ENCODE data around the gene KIF23. TPM values are rescaled to one million over a fixed set of nuclear protein-coding genes. Genes with fewer than 3 reads are reported as not detected.

The KIF23 gene
- total RNA-seq, 2 donors from 2014 or later: 53.4 to 82.6 TPM

GRCh38 chr15:69434238-69434637 is 20.1 kb downstream of the KIF23 start:
- 96 to 100% methylated on average over 3 to 5 of the region's 5 CpGs for WGBS, 2 experiments (ENCODE audit: insufficient coverage in 1 of 2, insufficient read length in 1 of 2)
- TF ChIP-seq, protein P1, sequence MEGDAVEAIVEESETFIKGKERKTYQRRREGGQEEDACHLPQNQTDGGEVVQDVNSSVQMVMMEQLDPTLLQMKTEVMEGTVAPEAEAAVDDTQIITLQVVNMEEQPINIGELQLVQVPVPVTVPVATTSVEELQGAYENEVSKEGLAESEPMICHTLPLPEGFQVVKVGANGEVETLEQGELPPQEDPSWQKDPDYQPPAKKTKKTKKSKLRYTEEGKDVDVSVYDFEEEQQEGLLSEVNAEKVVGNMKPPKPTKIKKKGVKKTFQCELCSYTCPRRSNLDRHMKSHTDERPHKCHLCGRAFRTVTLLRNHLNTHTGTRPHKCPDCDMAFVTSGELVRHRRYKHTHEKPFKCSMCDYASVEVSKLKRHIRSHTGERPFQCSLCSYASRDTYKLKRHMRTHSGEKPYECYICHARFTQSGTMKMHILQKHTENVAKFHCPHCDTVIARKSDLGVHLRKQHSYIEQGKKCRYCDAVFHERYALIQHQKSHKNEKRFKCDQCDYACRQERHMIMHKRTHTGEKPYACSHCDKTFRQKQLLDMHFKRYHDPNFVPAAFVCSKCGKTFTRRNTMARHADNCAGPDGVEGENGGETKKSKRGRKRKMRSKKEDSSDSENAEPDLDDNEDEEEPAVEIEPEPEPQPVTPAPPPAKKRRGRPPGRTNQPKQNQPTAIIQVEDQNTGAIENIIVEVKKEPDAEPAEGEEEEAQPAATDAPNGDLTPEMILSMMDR (conservative IDR thresholded peaks at IDR 0.05): no peak
- Histone ChIP-seq H3K4me1 (ENCODE audit: control insufficient read depth, insufficient read depth, low read length) (no peaks in the 10 kb centered on the region), H3K4me3 (ENCODE audit: low read length) (no peak overlapping the region), H3K36me3 (ENCODE audit: control insufficient read depth, insufficient read depth, low read length) (peaks cover 86% of the 10 kb centered on the region), H3K27me3 (ENCODE audit: control insufficient read depth, insufficient read depth, low read length, poor library complexity, severe bottlenecking) (no peaks in the 10 kb centered on the region), H3K27ac (ENCODE audit: low read depth, low read length) (no peak overlapping the region), H3K9me3 (ENCODE audit: control insufficient read depth, low read length) (no peaks in the 10 kb centered on the region), H3K9ac (ENCODE audit: extremely low read depth, low read length, poor library complexity, severe bottlenecking) (no peak overlapping the region)
- Mint-ChIP-seq H3K36me3 (ENCODE audit: low read depth) (peaks cover 76% of the 10 kb centered on the region), H3K4me3 (no peak overlapping the region), H3K27ac (no peak overlapping the region), H3K27me3 (ENCODE audit: insufficient read depth) (no peaks in the 10 kb centered on the region), H3K9me3 (no peaks in the 10 kb centered on the region), H3K4me1 (peaks cover 8% of the 10 kb centered on the region)
- no peak for DNase-seq

DNA sequence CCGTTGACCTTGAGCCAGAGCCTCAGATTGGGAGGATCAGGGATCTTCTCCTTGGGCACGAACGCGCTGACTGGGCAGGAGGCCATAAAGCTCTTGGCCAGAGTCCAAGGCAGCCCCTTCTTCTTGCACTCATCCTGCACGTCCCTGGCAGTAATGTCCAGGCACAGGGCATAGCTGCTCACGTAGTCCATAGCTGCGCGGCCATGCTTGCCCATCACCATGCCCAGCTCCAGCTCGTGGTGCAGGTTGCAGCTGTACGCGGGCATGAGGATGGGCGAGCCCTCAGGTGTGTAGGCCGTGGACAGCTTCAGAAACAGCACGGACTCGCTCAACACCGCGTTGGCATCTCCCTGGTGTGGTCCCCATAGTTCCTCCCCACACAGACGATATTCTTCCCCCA is 20.5 kb downstream of the KIF23 start:
- Mint-ChIP-seq H3K4me1 (peaks cover 8% of the 10 kb centered on the region), H3K9me3 (no peaks in the 10 kb centered on the region), H3K27ac (no peak overlapping the region), H3K4me3 (no peak overlapping the region), H3K27me3 (ENCODE audit: insufficient read depth) (no peaks in the 10 kb centered on the region), H3K36me3 (ENCODE audit: low read depth) (peaks cover 76% of the 10 kb centered on the region)
- Histone ChIP-seq H3K4me1 (ENCODE audit: control insufficient read depth, insufficient read depth, low read length) (no peaks in the 10 kb centered on the region), H3K27me3 (ENCODE audit: control insufficient read depth, insufficient read depth, low read length, poor library complexity, severe bottlenecking) (no peaks in the 10 kb centered on the region), H3K9ac (ENCODE audit: extremely low read depth, low read length, poor library complexity, severe bottlenecking) (no peak overlapping the region), H3K4me3 (ENCODE audit: low read length) (no peak overlapping the region), H3K9me3 (ENCODE audit: control insufficient read depth, low read length) (no peaks in the 10 kb centered on the region), H3K27ac (ENCODE audit: low read depth, low read length) (no peak overlapping the region), H3K36me3 (ENCODE audit: control insufficient read depth, insufficient read depth, low read length) (peaks cover 86% of the 10 kb centered on the region)
- DNase-seq: no peak
- TF ChIP-seq, protein P1 (conservative IDR thresholded peaks at IDR 0.05): no peak
- 97 to 98% methylated on average over 10 to 17 of the region's 18 CpGs for WGBS, 2 experiments (ENCODE audit: insufficient coverage in 1 of 2, insufficient read length in 1 of 2)

GRCh38 chr15:69435985-69436384 is 21.8 kb downstream of the KIF23 start:
- peaks cover 85% of the 10 kb centered on the region for H3K36me3 ChIP-seq (ENCODE audit: control insufficient read depth, insufficient read depth, low read length)
- TF ChIP-seq, protein P1 (conservative IDR thresholded peaks at IDR 0.05): no peak
- peaks cover 77% of the 10 kb centered on the region for H3K36me3 Mint-ChIP-seq (ENCODE audit: low read depth)

More at GRCh38 chr15:69435985-69436384, 21.8 kb downstream of the KIF23 start:
- Mint-ChIP-seq H3K4me1 (peaks cover 8% of the 10 kb centered on the region), H3K27ac (no peak overlapping the region), H3K4me3 (no peak overlapping the region), H3K27me3 (ENCODE audit: insufficient read depth) (no peaks in the 10 kb centered on the region), H3K9me3 (no peaks in the 10 kb centered on the region)
- no peak overlapping the region for H3K9ac ChIP-seq (ENCODE audit: extremely low read depth, low read length, poor library complexity, severe bottlenecking)
- no peak overlapping the region for H3K4me3 ChIP-seq (ENCODE audit: low read length)
- H3K27me3 ChIP-seq (ENCODE audit: control insufficient read depth, insufficient read depth, low read length, poor library complexity, severe bottlenecking): no peaks in the 10 kb centered on the region
- H3K9me3 ChIP-seq (ENCODE audit: control insufficient read depth, low read length): no peaks in the 10 kb centered on the region
- H3K27ac ChIP-seq (ENCODE audit: low read depth, low read length): no peak overlapping the region
- no peaks in the 10 kb centered on the region for H3K4me1 ChIP-seq (ENCODE audit: control insufficient read depth, insufficient read depth, low read length)
- 98 to 100% methylated on average over 1 to 4 of the region's 4 CpGs for WGBS, 2 experiments (ENCODE audit: insufficient coverage in 1 of 2, insufficient read length in 1 of 2)
- no peak for DNase-seq

All from endodermal cell (in vitro differentiated cells).